ENCODE measurements around the gene SLC4A4. TPM values are rescaled to one million over a fixed set of nuclear protein-coding genes. Genes with fewer than 3 reads are reported as not detected.

The SLC4A4 gene
- total and polyA plus RNA-seq, 2 of the 13 experiments (the other 11 are each of a cell fraction or from before 2014, with no cell fraction given): 0.01 TPM; not detected in 1

GRCh38 chr4:71564775-71565174 lies 226.0 kb downstream of the SLC4A4 start:
- no peaks in the 10 kb centered on the region for H3K36me3 ChIP-seq (replicated peaks in 1 of 2; ENCODE audit: control insufficient read depth in 1 of 2, insufficient read depth in 2 of 2, low read length in 2 of 2)
- no peaks in the 10 kb centered on the region for H4K20me1 ChIP-seq (ENCODE audit: insufficient read depth, low read length)
- H3K4me3 ChIP-seq (replicated peaks in 1 of 3; ENCODE audit: insufficient read depth in 1 of 3, low read depth in 2 of 3, low read length in 3 of 3): no peak overlapping the region
- no peak overlapping the region for H2AFZ ChIP-seq (ENCODE audit: low read length)
- WGBS (ENCODE audit: low lambda C conversion rate): 24% methylated on average over 2 of the region's 2 CpGs
- no peaks in the 10 kb centered on the region for H3K27me3 ChIP-seq (ENCODE audit: control insufficient read depth in 1 of 2, insufficient read depth in 2 of 2, low read length in 2 of 2)
- FAIRE-seq (no peak), DNase-seq (ENCODE audit: low spot score) (no peak), ATAC-seq (no peak)
- TF ChIP-seq ZNF17 (CRISPR knock-in tag; IDR thresholded peaks at IDR 0.05) (no peak), MED13 (CRISPR knock-in tag; IDR thresholded peaks at IDR 0.05) (no peak), TSC22D2 (CRISPR knock-in tag; IDR thresholded peaks at IDR 0.05; ENCODE audit: borderline replicate concordance) (no peak), FOXJ3 (CRISPR knock-in tag; IDR thresholded peaks at IDR 0.05; ENCODE audit: borderline replicate concordance) (no peak), FOXA3 (CRISPR knock-in tag; IDR thresholded peaks at IDR 0.05) (no peak), BATF2 (CRISPR knock-in tag; IDR thresholded peaks at IDR 0.05) (no peak), THAP9 (CRISPR knock-in tag; IDR thresholded peaks at IDR 0.05; ENCODE audit: borderline replicate concordance) (no peak), ZSCAN22 (CRISPR knock-in tag; IDR thresholded peaks at IDR 0.05) (no peak), PCBP2 (optimal IDR thresholded peaks at IDR 0.05; ENCODE audit: low read depth, low read length, poor library complexity, severe bottlenecking) (no peak), ONECUT2 (CRISPR knock-in tag; IDR thresholded peaks at IDR 0.05) (no peak)
- TF ChIP-seq, protein P1, sequence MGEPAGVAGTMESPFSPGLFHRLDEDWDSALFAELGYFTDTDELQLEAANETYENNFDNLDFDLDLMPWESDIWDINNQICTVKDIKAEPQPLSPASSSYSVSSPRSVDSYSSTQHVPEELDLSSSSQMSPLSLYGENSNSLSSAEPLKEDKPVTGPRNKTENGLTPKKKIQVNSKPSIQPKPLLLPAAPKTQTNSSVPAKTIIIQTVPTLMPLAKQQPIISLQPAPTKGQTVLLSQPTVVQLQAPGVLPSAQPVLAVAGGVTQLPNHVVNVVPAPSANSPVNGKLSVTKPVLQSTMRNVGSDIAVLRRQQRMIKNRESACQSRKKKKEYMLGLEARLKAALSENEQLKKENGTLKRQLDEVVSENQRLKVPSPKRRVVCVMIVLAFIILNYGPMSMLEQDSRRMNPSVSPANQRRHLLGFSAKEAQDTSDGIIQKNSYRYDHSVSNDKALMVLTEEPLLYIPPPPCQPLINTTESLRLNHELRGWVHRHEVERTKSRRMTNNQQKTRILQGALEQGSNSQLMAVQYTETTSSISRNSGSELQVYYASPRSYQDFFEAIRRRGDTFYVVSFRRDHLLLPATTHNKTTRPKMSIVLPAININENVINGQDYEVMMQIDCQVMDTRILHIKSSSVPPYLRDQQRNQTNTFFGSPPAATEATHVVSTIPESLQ (CRISPR knock-in tag; conservative IDR thresholded peaks at IDR 0.05): no peak
- TF ChIP-seq, protein P2, sequence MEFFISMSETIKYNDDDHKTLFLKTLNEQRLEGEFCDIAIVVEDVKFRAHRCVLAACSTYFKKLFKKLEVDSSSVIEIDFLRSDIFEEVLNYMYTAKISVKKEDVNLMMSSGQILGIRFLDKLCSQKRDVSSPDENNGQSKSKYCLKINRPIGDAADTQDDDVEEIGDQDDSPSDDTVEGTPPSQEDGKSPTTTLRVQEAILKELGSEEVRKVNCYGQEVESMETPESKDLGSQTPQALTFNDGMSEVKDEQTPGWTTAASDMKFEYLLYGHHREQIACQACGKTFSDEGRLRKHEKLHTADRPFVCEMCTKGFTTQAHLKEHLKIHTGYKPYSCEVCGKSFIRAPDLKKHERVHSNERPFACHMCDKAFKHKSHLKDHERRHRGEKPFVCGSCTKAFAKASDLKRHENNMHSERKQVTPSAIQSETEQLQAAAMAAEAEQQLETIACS (CRISPR knock-in tag; IDR thresholded peaks at IDR 0.05): no peak
- TF ChIP-seq, protein P3, sequence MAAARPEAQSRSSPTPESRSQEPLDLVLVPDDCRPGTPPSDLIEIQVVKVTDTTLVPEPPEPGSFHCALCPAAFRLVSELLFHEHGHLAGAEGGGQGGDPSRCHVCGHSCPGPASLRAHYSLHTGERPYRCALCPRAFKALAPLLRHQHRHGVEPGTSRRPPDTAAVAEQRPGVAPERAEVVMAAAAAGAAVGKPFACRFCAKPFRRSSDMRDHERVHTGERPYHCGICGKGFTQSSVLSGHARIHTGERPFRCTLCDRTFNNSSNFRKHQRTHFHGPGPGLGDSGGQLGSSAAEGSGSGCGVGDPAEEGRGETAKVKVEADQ (CRISPR knock-in tag; IDR thresholded peaks at IDR 0.05; ENCODE audit: borderline replicate concordance): no peak
- H3K27ac ChIP-seq (ENCODE audit: extremely low read length, insufficient read depth, low read length): no peak overlapping the region
- H3K4me2 ChIP-seq (ENCODE audit: low read depth, low read length): no peak overlapping the region
- no peaks in the 10 kb centered on the region for H3K79me2 ChIP-seq (ENCODE audit: insufficient read depth, low read length)
- no peak overlapping the region for H3K9ac ChIP-seq (ENCODE audit: insufficient read depth, low read depth, low read length)
- H3K9me3 ChIP-seq (ENCODE audit: low read length): no peaks in the 10 kb centered on the region
- in situ Hi-C loops (cut with HindIII; ENCODE audit: extremely low pct_ligation_motif_present, low pct_unique_long_range_greater_than_20kb): no loop called here
- no TSS peak for BruUV-seq (replicated peaks)
- intact Hi-C loops (cut with micrococcal nuclease; ENCODE audit: unreplicated experiment): no loop called here
- POLR2A ChIA-PET: no interaction called here
- no peaks in the 10 kb centered on the region for H3K4me1 ChIP-seq (ENCODE audit: insufficient read depth, low read length)
- CTCF ChIA-PET (ENCODE audit: low intra/inter-chr PET ratio, low total read pairs): no interaction called here

Data from HepG2 (cell line).